Stomach (tissue), 9 donors: ENCODE results near the gene ANAPC2. TPM values are rescaled to one million over a fixed set of nuclear protein-coding genes. Genes with fewer than 3 reads are reported as not detected.

Experiments
- DNase-seq, 2 donors: peaks; one replicate each; pipeline versions ENCODE4 v3.0.0 to v3.0.0-alpha.2; 2013 to 2019
- H3K27ac ChIP-seq, 5 donors: fragments of 200-600 bp in 4 of 5; sonication (generic) in 4 of 5; one replicate each; pipeline ENCODE4 v1.5.1; 2013 to 2019; ENCODE audit warnings: mild to moderate bottlenecking in 1 of 5, moderate library complexity in 1 of 5
- H3K27me3 ChIP-seq, 3 donors: fragments of 200-600 bp; sonication (generic); one replicate each; pipeline ENCODE4 v1.5.1; 2017 to 2019; ENCODE audit warnings: mixed run types in 1 of 3
- H3K36me3 ChIP-seq, 4 donors: fragments of 200-600 bp; sonication (generic); 1 replicate in 3 of 4; 2 replicates in 1 of 4; pipeline ENCODE4 v1.5.1; 2016 to 2019
- H3K4me1 ChIP-seq, 4 donors: fragments of 200-600 bp; sonication (generic); one replicate each; pipeline ENCODE4 v1.5.1; 2016 to 2019
- H3K4me3 ChIP-seq, 4 donors: fragments of 200-600 bp; sonication (generic) in 3 of 4; one replicate each; pipeline ENCODE4 v1.5.1; 2016 to 2019; ENCODE audit warnings: mild to moderate bottlenecking in 1 of 4
- H3K9me3 ChIP-seq, 4 donors: fragments of 200-600 bp; sonication (generic); one replicate each; pipeline ENCODE4 v1.5.1; 2016 to 2019
- CTCF ChIP-seq, 7 experiments: fragments of 450-650 bp in 4 of 7; fragments of 200-600 bp in 3 of 7; sonication (generic) in 3 of 7; IDR thresholded peaks; one replicate each; pipeline ENCODE4 v1.5.1; 2016 to 2019; ENCODE audit warnings: antibody characterized with exemption in 7 of 7, control low read depth in 2 of 7, mild to moderate bottlenecking in 1 of 7
- EP300 ChIP-seq: sonication (generic); formaldehyde crosslinking; IDR thresholded peaks from one replicate; pipeline ENCODE4 v1.6.1; 2017; ENCODE audit warnings: antibody characterized with exemption
- POLR2A ChIP-seq, 4 donors: fragments of 450-650 bp; IDR thresholded peaks; one replicate each; pipeline ENCODE4 v1.6.1; 2016; ENCODE audit warnings: antibody characterized with exemption in 4 of 4, control low read depth in 2 of 4, mild to moderate bottlenecking in 1 of 4, moderate library complexity in 1 of 4
- POLR2AphosphoS5 ChIP-seq, 3 donors: sonication (generic); formaldehyde crosslinking; IDR thresholded peaks; one replicate each; pipeline ENCODE4 v1.6.1; 2016; ENCODE audit warnings: antibody characterized with exemption in 3 of 3
- WGBS, 5 donors: extraction: QIAGEN DNeasy Blood & Tissue Kit in 3 of 5; methylation state at CpG; one replicate each; pipeline versions ENCODE4 v1.1.5 to v1.1.7; 2013 to 2018; 5-methylcytosine and 5-hydroxymethylcytosine counted together
- intact Hi-C: fragments of 100-400 bp; cut with DNase I; formaldehyde crosslinking; loops from one replicate; pipeline ENCODE4 v1.15.1; 2023; ENCODE audit warnings: low total_unique reads
- polyA plus RNA-seq, 3 donors: library from polyadenylated mRNA; stranded (reverse); fragments of 200-250 nt; gene quantifications; one replicate each; pipeline ENCODE4 v1.2.3, GENCODE V29; 2013
- total RNA-seq, 5 donors: library from RNA; depleted of rRNA; stranded (reverse); fragments of >200 nt; gene quantifications; one replicate each; pipeline versions ENCODE4 v1.1.0 to v1.2.3, GENCODE V29; 2014 to 2016
- donor health status: healthy with polysubstance abuse.
- donor health status: Bipolar disorder and iron deficiency.
- donor health status: healthy.

ANAPC2 gene
- total and polyA plus RNA-seq, 8 donors = 26.1 to 147 (median 41.8) TPM

GRCh38 chr9:137178939-137179630, 9.3 kb downstream of the ANAPC2 start:
- intact Hi-C loops = no loop called here
- peaks cover 0 to 6% (median 0%) of the 10 kb centered on the region in 3 donors for H3K27me3 ChIP-seq
- TF ChIP-seq POLR2AphosphoS5 (IDR thresholded peaks at IDR 0.05) (no peak), POLR2A (IDR thresholded peaks at IDR 0.05) (no peak), CTCF (IDR thresholded peaks at IDR 0.05) (no peak), EP300 (no peak)
- DNase-seq = no peak
- H3K4me1 ChIP-seq = peaks cover 10 to 26% (median 18%) of the 10 kb centered on the region in 4 donors
- 91 to 93% (median 92%) methylated on average over 17 to 19 of the region's 19 CpGs for WGBS, 5 donors
- no peak overlapping the region for H3K4me3 ChIP-seq
- H3K27ac ChIP-seq = no peak overlapping the region
- H3K36me3 ChIP-seq = peaks cover 59 to 76% (median 67%) of the 10 kb centered on the region in 4 donors
- H3K9me3 ChIP-seq = no peaks in the 10 kb centered on the region

- Histone ChIP-seq H3K4me1 (peaks cover 10 to 30% (median 25%) of the 10 kb centered on the region in 4 donors), H3K4me3 (no peak overlapping the region), H3K27ac (no peak overlapping the region), H3K9me3 (no peaks in the 10 kb centered on the region), H3K36me3 (peaks cover 52 to 69% (median 60%) of the 10 kb centered on the region in 4 donors), H3K27me3 (peaks cover 0 to 13% (median under 1%) of the 10 kb centered on the region in 3 donors)
- no peak for DNase-seq
- intact Hi-C loops = no loop called here
- TF ChIP-seq POLR2A (IDR thresholded peaks at IDR 0.05) (no peak), CTCF (IDR thresholded peaks at IDR 0.05) (no peak), EP300 (no peak), POLR2AphosphoS5 (IDR thresholded peaks at IDR 0.05) (no peak)
- 90 to 96% (median 91%) methylated on average over 15 to 23 of the region's 23 CpGs for WGBS, 5 donors
Observed at GRCh38 chr9:137178201-137178938, 10.0 kb downstream of the ANAPC2 start.

GRCh38 chr9:137176302-137177182, 11.8 kb downstream of the ANAPC2 start:
- H3K36me3 ChIP-seq = peaks cover 34 to 50% (median 41%) of the 10 kb centered on the region in 4 donors
- TF ChIP-seq CTCF (IDR thresholded peaks at IDR 0.05) (peak in 4 of 7 experiments; percentile 35 to 49 (median 40)), POLR2AphosphoS5 (IDR thresholded peaks at IDR 0.05) (no peak)
- H3K4me1 ChIP-seq = peaks cover 18 to 44% (median 39%) of the 10 kb centered on the region in 4 donors
- H3K27ac ChIP-seq = no peak overlapping the region
- no peaks in the 10 kb centered on the region for H3K9me3 ChIP-seq
- DNase-seq = peak; percentile 53 to 73
- peaks cover 0 to 31% (median 16%) of the 10 kb centered on the region in 3 donors for H3K27me3 ChIP-seq
- WGBS, 5 donors = 47 to 56% (median 51%) methylated on average over 17 of the region's 17 CpGs
- intact Hi-C loops = no loop called here
- no peak overlapping the region for H3K4me3 ChIP-seq
